HG02981 (cell line): Measurements from ENCODE around the gene PSMD1.
"Not testable (repeated sequence)": the region's sequence is repeated elsewhere in the genome, so short reads cannot be mapped to it uniquely, and the experiment has no call there.

ENCODE experiments used
- ATAC-seq: cut with Tn5 transposase; IDR thresholded peaks from one replicate; pipeline ENCODE4 v1.9.1; 2021; ENCODE audit warnings: mild to moderate bottlenecking, moderate library complexity; ENCODE audit not compliant: unreplicated experiment

Gene PSMD1

DNA sequence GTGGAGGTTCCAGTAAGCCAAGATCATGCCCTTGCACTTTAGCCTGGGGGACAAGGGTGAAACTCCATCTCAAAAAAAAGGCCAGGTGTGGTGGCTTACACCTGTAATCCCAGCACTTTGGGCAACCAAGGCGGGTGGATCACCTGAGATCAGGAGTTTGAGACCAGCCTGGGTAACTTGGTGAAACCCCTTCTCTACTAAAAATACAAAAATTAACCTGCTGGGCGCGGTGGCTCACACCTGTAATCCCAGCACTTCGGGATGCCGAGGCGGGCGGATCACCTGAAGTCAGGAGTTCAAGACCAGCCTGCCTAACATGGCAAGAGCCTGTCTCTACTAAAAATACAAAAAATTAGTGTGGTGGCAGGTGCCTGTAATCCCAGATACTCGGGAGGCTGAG lies 84.1 kb downstream of the PSMD1 start:
- not testable (repeated sequence) for ATAC-seq

GRCh38 chr2:231144896-231145295 lies 88.2 kb downstream of the PSMD1 start:
- ATAC-seq = no peak

DNA sequence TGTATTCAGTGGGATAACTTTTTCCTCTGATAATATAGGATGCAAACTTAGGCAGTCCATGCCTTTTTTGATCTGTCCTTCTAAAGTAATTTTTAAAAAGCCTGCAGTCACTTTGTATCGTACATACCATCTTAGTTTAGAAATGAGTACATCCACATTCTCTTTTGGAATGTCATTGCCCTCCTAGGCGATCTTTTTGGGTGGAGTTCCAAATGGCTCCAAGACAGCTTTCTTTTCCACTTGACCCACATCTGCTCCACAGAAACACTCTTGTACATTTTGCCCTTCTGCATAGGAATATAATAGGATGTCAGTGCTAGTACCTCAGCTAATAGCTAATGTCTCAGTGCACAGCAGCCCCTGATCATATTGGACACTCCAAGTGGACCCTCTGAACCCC lies 90.0 kb downstream of the PSMD1 start:
- no peak for ATAC-seq

GRCh38 chr2:231152800-231153557 lies 96.3 kb downstream of the PSMD1 start:
- ATAC-seq = no peak

- no peak for ATAC-seq
These were observed 102.6 kb downstream of the PSMD1 start for GRCh38 chr2:231159306-231159705.

DNA sequence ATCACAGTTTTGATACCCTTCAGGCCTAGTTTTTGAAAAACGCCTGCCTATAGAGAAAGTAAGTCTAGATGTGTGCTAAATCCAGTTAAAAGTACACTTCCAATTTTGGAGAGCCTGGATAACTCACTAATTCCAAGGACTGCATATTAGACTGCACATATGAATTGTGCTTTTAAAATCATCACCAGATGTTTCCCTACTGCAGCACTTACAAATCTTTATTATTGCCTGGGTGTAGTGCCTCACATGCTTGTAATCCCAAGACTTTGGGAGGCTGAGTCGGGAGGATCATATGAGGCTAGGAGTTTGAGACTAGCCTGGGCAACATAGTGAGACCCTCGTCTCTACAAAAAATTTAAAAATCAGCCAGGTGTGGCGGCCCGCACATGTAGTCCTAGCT lies 104.0 kb downstream of the PSMD1 start:
- ATAC-seq = no peak

- ATAC-seq = no peak
These were observed 104.7 kb downstream of the PSMD1 start for GRCh38 chr2:231161252-231161839.

- ATAC-seq = no peak
These were observed 105.2 kb downstream of the PSMD1 start for GRCh38 chr2:231161877-231162329.

GRCh38 chr2:231163011-231163410 lies 106.3 kb downstream of the PSMD1 start:
- no peak for ATAC-seq

- ATAC-seq = no peak
These were observed 106.9 kb downstream of the PSMD1 start for GRCh38 chr2:231163414-231164095.

GRCh38 chr2:231167745-231168459 lies 111.2 kb downstream of the PSMD1 start:
- no peak for ATAC-seq

DNA sequence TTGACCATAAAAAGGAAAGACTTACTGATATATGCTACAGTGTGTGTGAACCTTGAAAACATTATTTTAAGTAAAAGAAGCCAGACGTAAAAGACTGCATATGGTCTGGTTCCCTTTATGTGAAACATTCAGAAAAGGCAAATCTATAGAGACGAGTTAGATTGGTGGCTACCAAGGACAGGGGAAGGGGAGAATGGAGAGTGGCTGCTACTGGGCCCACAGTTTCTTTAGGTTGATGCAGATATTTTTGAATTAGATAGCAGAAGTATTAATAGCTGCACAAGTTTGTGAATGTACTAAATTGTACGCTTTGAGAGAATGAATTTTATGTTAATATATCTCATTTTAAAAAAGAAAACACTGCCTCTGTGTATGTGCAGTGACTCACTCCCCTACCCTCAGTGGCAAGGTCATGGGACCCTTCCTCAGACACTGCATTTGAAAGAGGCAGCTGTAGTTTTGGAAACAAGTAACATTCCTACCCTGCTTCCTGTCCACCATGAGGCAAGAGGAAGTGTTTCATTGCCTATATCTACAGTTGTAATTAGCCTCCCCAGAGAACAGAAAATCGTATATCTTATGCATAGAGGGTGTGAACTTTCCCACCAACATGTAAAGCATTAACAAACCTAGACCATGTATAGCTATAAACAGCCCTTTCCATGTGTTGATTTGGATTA lies 111.9 kb downstream of the PSMD1 start:
- no peak for ATAC-seq

DNA sequence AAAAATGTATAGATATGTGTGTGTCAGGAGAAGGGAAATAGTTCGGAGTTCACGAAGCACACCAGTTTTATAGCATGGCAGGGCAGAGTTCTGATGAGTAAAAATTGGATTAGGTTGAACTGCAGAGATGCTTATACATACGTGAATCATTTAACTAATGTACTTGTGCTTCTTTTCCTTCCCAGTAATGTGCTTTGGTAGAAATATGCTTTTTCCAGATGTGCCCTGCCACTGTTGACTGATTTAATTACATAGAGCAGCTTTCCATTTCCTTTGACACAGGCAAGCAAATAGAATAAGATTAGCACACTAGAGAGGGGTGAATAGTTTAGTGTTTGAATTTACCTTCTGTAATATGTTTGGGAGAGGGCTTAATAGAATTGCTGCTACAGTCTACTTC lies 112.8 kb downstream of the PSMD1 start:
- ATAC-seq = no peak

GRCh38 chr2:231170055-231170454 lies 113.4 kb downstream of the PSMD1 start:
- ATAC-seq = no peak

DNA sequence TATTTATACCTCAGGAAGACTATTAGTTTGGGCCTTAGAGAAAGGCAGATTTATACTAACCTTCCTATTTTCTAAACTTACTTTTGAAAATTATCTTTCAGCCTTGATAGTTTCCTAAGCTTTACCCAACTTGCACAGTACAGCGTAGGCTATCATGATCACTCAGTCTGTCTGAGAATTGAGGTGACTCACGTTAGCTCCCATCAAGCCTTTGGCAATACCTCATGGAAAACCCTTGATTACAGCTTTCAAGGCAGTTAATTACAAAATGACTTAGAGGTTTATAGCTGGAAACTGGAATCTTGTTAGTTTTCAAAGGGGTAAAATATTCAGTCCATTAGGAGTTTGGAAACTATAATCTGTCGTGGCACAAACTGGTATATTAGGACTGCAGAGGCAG lies 115.4 kb downstream of the PSMD1 start:
- ATAC-seq = no peak

DNA sequence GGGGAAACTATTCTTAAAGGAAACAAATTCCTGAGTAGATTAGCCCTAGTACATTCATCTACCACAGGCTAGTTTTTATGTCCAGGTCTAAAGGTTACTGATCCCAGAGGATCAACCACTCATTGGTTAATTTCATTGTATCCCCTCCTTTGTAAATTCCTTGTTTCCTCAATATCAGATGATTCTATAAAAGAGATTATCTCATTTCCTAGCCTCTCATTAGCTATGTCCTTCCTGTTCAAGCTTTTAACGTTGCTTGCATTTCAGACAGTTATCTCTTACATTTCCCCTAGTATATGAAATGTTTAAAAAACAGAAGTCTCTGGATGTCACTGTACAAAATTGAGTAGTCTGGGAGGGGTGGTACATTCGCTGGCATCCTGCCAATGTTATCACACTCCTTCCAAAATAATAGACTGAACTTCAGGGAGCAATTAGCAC lies 117.6 kb downstream of the PSMD1 start:
- no peak for ATAC-seq

GRCh38 chr2:231176066-231176465 lies 119.4 kb downstream of the PSMD1 start:
- ATAC-seq = no peak

- no peak for ATAC-seq
These were observed 120.7 kb downstream of the PSMD1 start for GRCh38 chr2:231177156-231178025.

GRCh38 chr2:231178805-231179204 lies 122.1 kb downstream of the PSMD1 start:
- not testable (repeated sequence) for ATAC-seq
